Loucy (cell line): ENCODE results near the gene IGF1R.

Experiments
- H2AFZ ChIP-seq: fragments of 200-600 bp; sonication (generic); 2 replicates; pipeline ENCODE4 v1.6.0; 2016; ENCODE audit warnings: antibody characterized with exemption, mild to moderate bottlenecking, low read length, moderate library complexity
- H3F3A ChIP-seq: fragments of 200-600 bp; 2 replicates; pipeline ENCODE4 v1.6.0; 2016; ENCODE audit warnings: antibody characterized with exemption, low read depth, mild to moderate bottlenecking
- H3K27me3 ChIP-seq: fragments of 200-600 bp; sonication (generic); 2 replicates; pipeline ENCODE4 v1.6.1; 2014; ENCODE audit warnings: low read length, mild to moderate bottlenecking; ENCODE audit not compliant: insufficient read depth, poor library complexity, severe bottlenecking
- H3K36me3 ChIP-seq: fragments of 200-600 bp; sonication (generic); 2 replicates; pipeline ENCODE4 v1.6.1; 2016; ENCODE audit warnings: low read length; ENCODE audit not compliant: insufficient read depth
- H3K4me1 ChIP-seq: fragments of 200-600 bp; sonication (generic); 2 replicates; pipeline ENCODE4 v1.5.1; 2014; ENCODE audit warnings: low read length, mild to moderate bottlenecking; ENCODE audit not compliant: insufficient read depth, poor library complexity, severe bottlenecking
- H3K4me2 ChIP-seq: fragments of 200-600 bp; sonication (generic); 2 replicates; pipeline ENCODE4 v1.6.0; 2014; ENCODE audit warnings: antibody characterized with exemption, low read length, low read depth, mild to moderate bottlenecking; ENCODE audit not compliant: poor library complexity, severe bottlenecking
- H3K4me3 ChIP-seq: fragments of 200-600 bp; sonication (generic); 2 replicates; pipeline ENCODE4 v1.5.1; 2014; ENCODE audit warnings: low read length, mild to moderate bottlenecking, mixed read lengths; ENCODE audit not compliant: poor library complexity, severe bottlenecking
- H3K79me2 ChIP-seq: fragments of 200-600 bp; sonication (generic); 2 replicates; pipeline ENCODE4 v1.6.1; 2014; ENCODE audit warnings: low read length; ENCODE audit not compliant: insufficient read depth
- H3K9ac ChIP-seq: fragments of 200-600 bp; sonication (generic); 2 replicates; pipeline ENCODE4 v1.6.0; 2014; ENCODE audit warnings: mild to moderate bottlenecking, low read depth, low read length, moderate library complexity; ENCODE audit not compliant: poor library complexity, severe bottlenecking
- H3K9me2 ChIP-seq: fragments of 200-600 bp; sonication (generic); replicated peaks from 2 replicates; pipeline ENCODE4 v1.6.1; 2016; ENCODE audit warnings: low read depth, low read length, mixed read lengths
- H3K9me3 ChIP-seq: fragments of 200-600 bp; sonication (generic); 2 replicates; pipeline ENCODE4 v1.6.1; 2014; ENCODE audit warnings: mild to moderate bottlenecking, antibody characterized with exemption, low read length, low read depth; ENCODE audit not compliant: insufficient read depth
- H4K20me1 ChIP-seq: fragments of 200-600 bp; sonication (generic); 2 replicates; pipeline ENCODE4 v1.6.0; 2014; ENCODE audit warnings: antibody characterized with exemption, low read length, mild to moderate bottlenecking; ENCODE audit not compliant: insufficient read depth, poor library complexity, severe bottlenecking
- EZH2phosphoT487 ChIP-seq: fragments of 200-600 bp; IDR thresholded peaks from 2 replicates; pipeline ENCODE4 v1.6.1; 2018; ENCODE audit warnings: antibody characterized with exemption, mild to moderate bottlenecking, moderate library complexity, borderline replicate concordance
- TF ChIP-seq, protein P1 (sequence below): fragments of 200-600 bp; sonication (generic); conservative IDR thresholded peaks from 2 replicates; pipeline ENCODE4 v1.5.1; 2014; ENCODE audit warnings: mild to moderate bottlenecking, antibody characterized with exemption, low read length

IGF1R gene

DNA sequence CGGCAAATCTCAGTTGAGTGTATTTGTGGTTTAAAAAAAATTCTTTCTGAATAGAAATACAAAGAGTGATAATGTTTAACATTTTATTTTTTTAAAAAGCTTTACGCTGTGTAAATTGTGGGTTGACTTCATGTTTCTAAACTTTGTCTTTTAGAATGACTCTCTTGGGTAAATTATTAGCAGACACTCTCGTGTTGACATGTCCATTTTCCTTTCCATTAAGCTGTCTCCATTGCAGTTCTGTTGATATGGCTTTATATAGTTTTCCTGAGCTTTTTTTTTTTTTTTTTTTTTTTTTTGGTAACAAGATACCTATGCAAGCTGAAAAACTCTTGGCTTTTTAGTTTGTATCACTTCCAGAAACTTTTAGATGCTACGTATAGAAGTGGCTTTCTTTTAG lies 92.6 kb downstream of the IGF1R start:
- H3K4me2 ChIP-seq, result no peak overlapping the region
- no peak overlapping the region for H2AFZ ChIP-seq
- no peak overlapping the region for H3K9ac ChIP-seq
- H3K9me2 ChIP-seq, result no peaks in the 10 kb centered on the region
- peaks cover 96% of the 10 kb centered on the region for H3K79me2 ChIP-seq
- H3K9me3 ChIP-seq, result no peaks in the 10 kb centered on the region
- no peaks in the 10 kb centered on the region for H3F3A ChIP-seq
- no peak overlapping the region for H3K4me3 ChIP-seq
- H3K27me3 ChIP-seq, result no peaks in the 10 kb centered on the region
- peaks cover 11% of the 10 kb centered on the region for H4K20me1 ChIP-seq
- H3K36me3 ChIP-seq, result no peaks in the 10 kb centered on the region
- peaks cover 21% of the 10 kb centered on the region for H3K4me1 ChIP-seq
- TF ChIP-seq, protein P1, sequence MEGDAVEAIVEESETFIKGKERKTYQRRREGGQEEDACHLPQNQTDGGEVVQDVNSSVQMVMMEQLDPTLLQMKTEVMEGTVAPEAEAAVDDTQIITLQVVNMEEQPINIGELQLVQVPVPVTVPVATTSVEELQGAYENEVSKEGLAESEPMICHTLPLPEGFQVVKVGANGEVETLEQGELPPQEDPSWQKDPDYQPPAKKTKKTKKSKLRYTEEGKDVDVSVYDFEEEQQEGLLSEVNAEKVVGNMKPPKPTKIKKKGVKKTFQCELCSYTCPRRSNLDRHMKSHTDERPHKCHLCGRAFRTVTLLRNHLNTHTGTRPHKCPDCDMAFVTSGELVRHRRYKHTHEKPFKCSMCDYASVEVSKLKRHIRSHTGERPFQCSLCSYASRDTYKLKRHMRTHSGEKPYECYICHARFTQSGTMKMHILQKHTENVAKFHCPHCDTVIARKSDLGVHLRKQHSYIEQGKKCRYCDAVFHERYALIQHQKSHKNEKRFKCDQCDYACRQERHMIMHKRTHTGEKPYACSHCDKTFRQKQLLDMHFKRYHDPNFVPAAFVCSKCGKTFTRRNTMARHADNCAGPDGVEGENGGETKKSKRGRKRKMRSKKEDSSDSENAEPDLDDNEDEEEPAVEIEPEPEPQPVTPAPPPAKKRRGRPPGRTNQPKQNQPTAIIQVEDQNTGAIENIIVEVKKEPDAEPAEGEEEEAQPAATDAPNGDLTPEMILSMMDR, result no peak
- no peak for TF ChIP-seq EZH2phosphoT487

DNA sequence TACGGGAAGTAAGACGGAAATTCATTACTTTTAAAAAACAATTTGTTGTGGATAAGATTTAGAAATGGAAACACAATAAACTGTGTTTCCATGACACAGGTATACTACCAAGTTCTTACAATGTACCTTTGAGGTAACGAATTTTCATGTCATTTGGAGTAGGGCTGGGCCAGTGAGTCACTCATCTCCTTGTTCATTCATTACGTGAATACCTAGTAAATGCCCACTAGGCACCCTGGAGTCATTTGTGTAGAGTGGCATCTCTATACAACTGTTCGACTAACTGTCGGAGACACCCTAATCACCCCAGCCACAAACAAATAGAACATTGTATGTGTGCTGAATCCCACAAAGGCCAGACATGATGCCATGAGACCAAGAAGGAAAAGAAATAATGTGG lies 94.8 kb downstream of the IGF1R start:
- no peaks in the 10 kb centered on the region for H3K36me3 ChIP-seq
- no peaks in the 10 kb centered on the region for H3K9me3 ChIP-seq
- no peaks in the 10 kb centered on the region for H3F3A ChIP-seq
- no peak overlapping the region for H3K4me2 ChIP-seq
- H3K9ac ChIP-seq, result no peak overlapping the region
- H3K9me2 ChIP-seq, result no peaks in the 10 kb centered on the region
- H3K27me3 ChIP-seq, result no peaks in the 10 kb centered on the region
- H2AFZ ChIP-seq, result no peak overlapping the region
- no peak overlapping the region for H3K4me3 ChIP-seq
- TF ChIP-seq EZH2phosphoT487, result no peak
- TF ChIP-seq, protein P1, result no peak
- H4K20me1 ChIP-seq, result peaks cover 11% of the 10 kb centered on the region
- H3K4me1 ChIP-seq, result peaks cover 17% of the 10 kb centered on the region
- H3K79me2 ChIP-seq, result peaks cover 86% of the 10 kb centered on the region

DNA sequence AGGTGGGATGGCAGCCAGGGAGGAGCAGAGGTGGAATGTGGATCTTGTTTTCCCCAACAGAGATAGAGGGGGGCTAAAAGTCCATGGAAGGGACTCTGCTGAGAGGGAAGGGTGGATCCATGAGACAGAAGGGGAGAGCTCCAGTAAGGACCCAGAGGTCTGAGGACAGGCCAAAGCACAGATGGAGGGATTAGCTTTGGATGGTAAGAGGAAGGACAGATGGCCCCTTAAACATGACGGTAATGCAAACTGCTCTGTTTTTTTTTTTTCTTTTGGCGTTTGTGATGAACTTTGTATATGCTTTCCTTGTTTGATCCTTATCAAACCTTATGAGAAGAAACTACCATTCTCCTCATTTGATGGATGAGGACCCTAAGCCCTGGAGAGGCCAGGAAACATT lies 96.2 kb downstream of the IGF1R start:
- Histone ChIP-seq H2AFZ (no peak overlapping the region), H3K4me1 (peaks cover 12% of the 10 kb centered on the region), H3K36me3 (no peaks in the 10 kb centered on the region), H3F3A (no peaks in the 10 kb centered on the region), H3K9ac (no peak overlapping the region), H3K4me3 (no peak overlapping the region), H3K4me2 (no peak overlapping the region), H3K9me3 (no peaks in the 10 kb centered on the region), H3K27me3 (no peaks in the 10 kb centered on the region), H3K79me2 (peaks cover 86% of the 10 kb centered on the region), H4K20me1 (peaks cover 11% of the 10 kb centered on the region), H3K9me2 (no peaks in the 10 kb centered on the region)
- TF ChIP-seq, protein P1, result no peak
- TF ChIP-seq EZH2phosphoT487, result no peak
